Body of pancreas (tissue), 4 donors: Measurements from ENCODE around the gene TMTC2. TPM values are rescaled to one million over a fixed set of nuclear protein-coding genes. Genes with fewer than 3 reads are reported as not detected.

Source experiments
- ATAC-seq: fragments of 150-250 bp; one replicate; pipeline ENCODE4 v1.9.1; 2016
- DNase-seq, 4 donors: peaks; one replicate each; pipeline ENCODE4 v3.0.0-alpha.2; 2019
- H3K27ac ChIP-seq, 4 donors: fragments of 200-600 bp; sonication (generic); 1 replicate in 3 of 4; 2 replicates in 1 of 4; pipeline versions ENCODE4 v1.5.1 to v1.6.1; 2016 to 2019; ENCODE audit warnings: mild to moderate bottlenecking in 1 of 4, mixed read lengths in 1 of 4, moderate library complexity in 1 of 4
- H3K27me3 ChIP-seq, 2 donors: fragments of 200-600 bp; sonication (generic); one replicate each; pipeline ENCODE4 v1.6.0; 2016; ENCODE audit warnings: mild to moderate bottlenecking in 1 of 2
- H3K36me3 ChIP-seq, 2 donors: fragments of 200-600 bp; sonication (generic); replicated peaks in 1 of 2; 2 replicates each; pipeline ENCODE4 v1.5.1; 2016; ENCODE audit warnings: low read depth in 2 of 2; ENCODE audit not compliant: insufficient read depth in 1 of 2
- H3K4me1 ChIP-seq: fragments of 200-600 bp; sonication (generic); one replicate; pipeline ENCODE4 v1.6.0; 2016
- H3K4me3 ChIP-seq, 2 donors: fragments of 200-600 bp; sonication (generic); 1 replicate in 1 of 2; 2 replicates in 1 of 2; pipeline ENCODE4 v1.5.1; 2016 to 2019
- H3K9me3 ChIP-seq, 3 donors: fragments of 200-600 bp; sonication (generic); 1 replicate in 2 of 3; 2 replicates in 1 of 3; pipeline ENCODE4 v1.5.1; 2016
- CTCF ChIP-seq, 7 experiments: fragments of 450-650 bp in 4 of 7; fragments of 200-600 bp in 3 of 7; sonication (generic) in 3 of 7; IDR thresholded peaks; one replicate each; pipeline ENCODE4 v1.5.1; 2016 to 2019; ENCODE audit warnings: antibody characterized with exemption in 7 of 7
- POLR2A ChIP-seq, 3 donors: fragments of 450-650 bp; IDR thresholded peaks; one replicate each; pipeline ENCODE4 v1.6.1; 2016; ENCODE audit warnings: antibody characterized with exemption in 3 of 3, mild to moderate bottlenecking in 2 of 3
- WGBS, 2 donors: methylation state at CpG; one replicate each; pipeline ENCODE4 v1.1.5; 2017; 5-methylcytosine and 5-hydroxymethylcytosine counted together
- intact Hi-C: fragments of 100-400 bp; cut with DNase I; formaldehyde crosslinking; loops from one replicate; pipeline ENCODE4 v1.15.1; 2023
- total RNA-seq, 2 donors: library from RNA; depleted of rRNA; stranded (reverse); fragments of >200 nt; gene quantifications; one replicate each; pipeline ENCODE4 v1.1.0, GENCODE V29; 2016

Gene TMTC2
- total RNA-seq, 2 donors from 2014 or later, result 10.4 to 20.1 TPM

- H3K9me3 ChIP-seq, result no peaks in the 10 kb centered on the region
- ATAC-seq (no peak), DNase-seq (no peak)
- TF ChIP-seq CTCF (IDR thresholded peaks at IDR 0.05) (no peak), POLR2A (IDR thresholded peaks at IDR 0.05) (no peak)
- no peaks in the 10 kb centered on the region for H3K27me3 ChIP-seq
- H3K4me1 ChIP-seq, result no peaks in the 10 kb centered on the region
- no peak overlapping the region for H3K27ac ChIP-seq
- no peak overlapping the region for H3K4me3 ChIP-seq
- no peaks in the 10 kb centered on the region for H3K36me3 ChIP-seq
- intact Hi-C loops, result no loop called here
Measured at GRCh38 chr12:82835217-82835616, 148.5 kb downstream of the TMTC2 start.

- H3K4me3 ChIP-seq, result no peak overlapping the region
- H3K27ac ChIP-seq, result no peak overlapping the region
- H3K27me3 ChIP-seq, result no peaks in the 10 kb centered on the region
- no peaks in the 10 kb centered on the region for H3K36me3 ChIP-seq
- no peak for DNase-seq
- TF ChIP-seq CTCF (IDR thresholded peaks at IDR 0.05), result no peak
- TF ChIP-seq POLR2A (IDR thresholded peaks at IDR 0.05), result no peak
- no peak for ATAC-seq
- H3K4me1 ChIP-seq, result no peaks in the 10 kb centered on the region
- intact Hi-C loops, result no loop called here
- WGBS, 2 donors, result 55 to 77% methylated on average over 1 of the region's 1 CpG
- H3K9me3 ChIP-seq, result peaks cover 0 to 3% (median 0%) of the 10 kb centered on the region in 3 donors
Measured at GRCh38 chr12:82838131-82838551, 151.4 kb downstream of the TMTC2 start.

- Histone ChIP-seq H3K27ac (no peak overlapping the region), H3K27me3 (no peaks in the 10 kb centered on the region), H3K36me3 (no peaks in the 10 kb centered on the region), H3K9me3 (peaks cover 0 to 3% (median 0%) of the 10 kb centered on the region in 3 donors), H3K4me1 (no peaks in the 10 kb centered on the region), H3K4me3 (no peak overlapping the region)
- WGBS, 2 donors, result 67% methylated on average over 1 of the region's 1 CpG
- TF ChIP-seq CTCF (IDR thresholded peaks at IDR 0.05), result no peak
- ATAC-seq (no peak), DNase-seq (no peak)
- intact Hi-C loops, result no loop called here
Measured at GRCh38 chr12:82838827-82839226, 152.1 kb downstream of the TMTC2 start.

GRCh38 chr12:82839796-82840195 lies 153.1 kb downstream of the TMTC2 start:
- no peak for DNase-seq
- H3K27me3 ChIP-seq, result no peaks in the 10 kb centered on the region
- ATAC-seq, result no peak
- no peaks in the 10 kb centered on the region for H3K4me1 ChIP-seq
- peaks cover 0 to 3% (median 0%) of the 10 kb centered on the region in 3 donors for H3K9me3 ChIP-seq
- WGBS, 2 donors, result 84 to 92% methylated on average over 4 of the region's 4 CpGs
- no peaks in the 10 kb centered on the region for H3K36me3 ChIP-seq
- no peak overlapping the region for H3K27ac ChIP-seq
- H3K4me3 ChIP-seq, result no peak overlapping the region
- intact Hi-C loops, result no loop called here
- TF ChIP-seq CTCF (IDR thresholded peaks at IDR 0.05), result no peak
- no peak for TF ChIP-seq POLR2A (IDR thresholded peaks at IDR 0.05)

- no peak overlapping the region for H3K4me3 ChIP-seq
- H3K27me3 ChIP-seq, result no peaks in the 10 kb centered on the region
- no peaks in the 10 kb centered on the region for H3K36me3 ChIP-seq
- no peak overlapping the region for H3K27ac ChIP-seq
- intact Hi-C loops, result no loop called here
- no peak for DNase-seq
- 88 to 90% methylated on average over 7 of the region's 7 CpGs for WGBS, 2 donors
- no peak for ATAC-seq
- TF ChIP-seq POLR2A (IDR thresholded peaks at IDR 0.05) (no peak), CTCF (IDR thresholded peaks at IDR 0.05) (no peak)
- no peaks in the 10 kb centered on the region for H3K4me1 ChIP-seq
- peaks cover 0 to 3% (median 0%) of the 10 kb centered on the region in 3 donors for H3K9me3 ChIP-seq
Measured at GRCh38 chr12:82841487-82841904, 154.8 kb downstream of the TMTC2 start.
